ENCODE measurements around the gene SART3.

Gene SART3

GRCh38 chr12:108547686-108548085, 13.3 kb downstream of the SART3 start:
- no peak for DNase-seq (ENCODE audit: low read depth in 2 of 2)
- TF ChIP-seq CTCF (IDR thresholded peaks at IDR 0.05; ENCODE audit: low read depth, low read length) = no peak
- no peak overlapping the region for H3K4me3 ChIP-seq (replicated peaks in 1 of 2; ENCODE audit: low read depth in 2 of 2, low read length in 2 of 2)

- H3K4me3 ChIP-seq (replicated peaks in 1 of 2; ENCODE audit: low read depth in 2 of 2, low read length in 2 of 2) = no peak overlapping the region
- DNase-seq (ENCODE audit: low read depth in 2 of 2) = no peak
- TF ChIP-seq CTCF (IDR thresholded peaks at IDR 0.05; ENCODE audit: low read depth, low read length) = no peak
Observed at GRCh38 chr12:108543652-108544051, 17.3 kb downstream of the SART3 start.

- H3K4me3 ChIP-seq (replicated peaks in 1 of 2; ENCODE audit: low read depth in 2 of 2, low read length in 2 of 2) = no peak overlapping the region
- no peak for TF ChIP-seq CTCF (IDR thresholded peaks at IDR 0.05; ENCODE audit: low read depth, low read length)
- DNase-seq (ENCODE audit: low read depth in 2 of 2) = no peak
Observed at GRCh38 chr12:108542320-108542719, 18.7 kb downstream of the SART3 start.

GRCh38 chr12:108538616-108539195, 22.3 kb downstream of the SART3 start:
- no peak for DNase-seq (ENCODE audit: low read depth in 2 of 2)
- no peak for TF ChIP-seq CTCF (IDR thresholded peaks at IDR 0.05; ENCODE audit: low read depth, low read length)
- H3K4me3 ChIP-seq (replicated peaks in 1 of 2; ENCODE audit: low read depth in 2 of 2, low read length in 2 of 2) = no peak overlapping the region

GRCh38 chr12:108538146-108538545, 22.8 kb downstream of the SART3 start:
- TF ChIP-seq CTCF (IDR thresholded peaks at IDR 0.05; ENCODE audit: low read depth, low read length) = no peak
- no peak for DNase-seq (ENCODE audit: low read depth in 2 of 2)
- no peak overlapping the region for H3K4me3 ChIP-seq (replicated peaks in 1 of 2; ENCODE audit: low read depth in 2 of 2, low read length in 2 of 2)

- no peak for TF ChIP-seq CTCF (IDR thresholded peaks at IDR 0.05; ENCODE audit: low read depth, low read length)
- DNase-seq (ENCODE audit: low read depth in 2 of 2) = no peak
Observed at GRCh38 chr12:108531929-108532848, 28.8 kb downstream of the SART3 start.

More at GRCh38 chr12:108531929-108532848, 28.8 kb downstream of the SART3 start:
- no peak overlapping the region for H3K4me3 ChIP-seq (replicated peaks in 1 of 2; ENCODE audit: low read depth in 2 of 2, low read length in 2 of 2)

Data from cardiac fibroblast (primary cell).